GM12878 (cell line): ENCODE results near the gene ZNF668. TPM values are rescaled to one million over a fixed set of nuclear protein-coding genes. Genes with fewer than 3 reads are reported as not detected.
A peak's percentile ranks its signal among the peaks of the same experiment; 100 is the strongest.

Experiments used
- ATAC-seq: fragments of 200-7000 bp; cut with Tn5 transposase; 3 replicates; pipeline ENCODE4 v1.9.1; 2020; ENCODE audit warnings: mild to moderate bottlenecking, moderate library complexity
- BruUV-seq: library from RNA; stranded (reverse); fragments of 400-500 nt; replicated peaks from 2 replicates; lab custom pipeline; 2021; lab: Mats Ljungman, UMichigan
- CTCF ChIA-PET: fragments of 300-600 bp; sonication (Branson Sonifier 250); formaldehyde crosslinking; extraction: SDS; loops from one replicate; lab custom pipeline; 2021; ENCODE audit warnings: inconsistent platforms; lab: Yijun Ruan, JAX
- POLR2A ChIA-PET: fragments of 350-600 bp; formaldehyde crosslinking; extraction: SDS; loops from one replicate; lab custom pipeline; 2021; ENCODE audit warnings: inconsistent platforms; lab: Charles Lee
- RAD21 ChIA-PET: fragments of 300-600 bp; sonication (Branson Sonifier 250); formaldehyde crosslinking; loops from one replicate; lab custom pipeline; 2023; ENCODE audit warnings: antibody characterized with exemption; ENCODE audit not compliant: unreplicated experiment; lab: Charles Lee
- SMC1A ChIA-PET: fragments of 300-600 bp; sonication (Branson Sonifier 250); formaldehyde crosslinking; loops from one replicate; lab custom pipeline; 2023; ENCODE audit not compliant: unreplicated experiment, uncharacterized antibody; lab: Charles Lee
- DNase-seq: peaks from one replicate; pipeline ENCODE4 v3.0.0-alpha.2; 2011; ENCODE audit warnings: low read depth, low spot score
- FAIRE-seq: peaks from 3 replicates; lab custom pipeline; 2011; peaks lifted over from hg19 to GRCh38; lab: Jason Lieb, UNC
- H2AFZ ChIP-seq: 2 replicates; pipeline ENCODE4 v1.6.0; 2011; ENCODE audit warnings: low read depth, low read length, control low read depth; ENCODE audit not compliant: control insufficient read depth
- H3K27ac ChIP-seq: 2 replicates; pipeline ENCODE4 v1.5.1; 2011; ENCODE audit warnings: control low read depth; ENCODE audit not compliant: control insufficient read depth, insufficient read depth
- H3K27me3 ChIP-seq, 2 experiments: replicated peaks in 1 of 2; 2 replicates each; pipeline versions ENCODE4 v1.6.0 to v1.6.1; 2011; ENCODE audit warnings: low read length in 1 of 2; ENCODE audit not compliant: control insufficient read depth in 2 of 2, insufficient read depth in 2 of 2
- H3K36me3 ChIP-seq, 2 experiments: 2 replicates each; pipeline ENCODE4 v1.5.1; 2011; ENCODE audit warnings: low read length in 1 of 2; ENCODE audit not compliant: control insufficient read depth in 2 of 2, insufficient read depth in 2 of 2
- H3K4me1 ChIP-seq: 2 replicates; pipeline ENCODE4 v1.6.1; 2011; ENCODE audit warnings: mild to moderate bottlenecking, low read length, moderate library complexity, mixed read lengths; ENCODE audit not compliant: control insufficient read depth, insufficient read depth
- H3K4me2 ChIP-seq: 2 replicates; pipeline ENCODE4 v1.6.0; 2011; ENCODE audit warnings: control low read depth; ENCODE audit not compliant: control insufficient read depth, insufficient read depth
- H3K4me3 ChIP-seq: fragments of 200-600 bp; sonication (generic); 2 replicates; pipeline ENCODE4 v1.5.1; 2016
- H3K79me2 ChIP-seq: 2 replicates; pipeline ENCODE4 v1.6.0; 2011; ENCODE audit warnings: low read length; ENCODE audit not compliant: control insufficient read depth, insufficient read depth
- H3K9ac ChIP-seq: 2 replicates; pipeline ENCODE4 v1.8.0; 2011; ENCODE audit warnings: low read length, control low read depth, mixed read lengths; ENCODE audit not compliant: control insufficient read depth, insufficient read depth
- H3K9me3 ChIP-seq: replicated peaks from 3 replicates; pipeline ENCODE4 v1.5.1; 2011; ENCODE audit warnings: mild to moderate bottlenecking, low read length; ENCODE audit not compliant: control insufficient read depth, insufficient read depth
- H4K20me1 ChIP-seq: 2 replicates; pipeline ENCODE4 v1.6.0; 2011; ENCODE audit not compliant: control insufficient read depth, insufficient read depth
- IKZF2 ChIP-seq, 2 experiments: fragments of 450-650 bp; IDR thresholded peaks; 2 replicates each; pipeline ENCODE4 v1.6.1; 2017; ENCODE audit warnings: mild to moderate bottlenecking in 2 of 2, moderate library complexity in 2 of 2
- POLR2AphosphoS5 ChIP-seq: IDR thresholded peaks from 2 replicates; pipeline ENCODE4 v1.6.1; 2011; ENCODE audit warnings: mild to moderate bottlenecking, low read length, inconsistent platforms
- TCF3 ChIP-seq: IDR thresholded peaks from 2 replicates; pipeline ENCODE4 v1.6.1; 2012; ENCODE audit warnings: low read depth, mild to moderate bottlenecking, low read length, borderline replicate concordance; ENCODE audit not compliant: insufficient read depth
- WGBS: methylation state at CpG from one replicate; pipeline ENCODE4 v1.1.6; 2016; ENCODE audit warnings: low lambda C conversion rate; ENCODE audit not compliant: insufficient replicate concordance, insufficient coverage; ENCODE audit errors: missing lambda C conversion rate; 5-methylcytosine and 5-hydroxymethylcytosine counted together
- in situ Hi-C: fragments of 300-500 bp; cut with MboI; formaldehyde crosslinking; loops from 9 replicates; pipeline ENCODE4 v1.14.3; 2018; ENCODE audit warnings: mixed read lengths
- intact Hi-C: fragments of 100-400 bp; cut with micrococcal nuclease; formaldehyde crosslinking; loops from one replicate; pipeline ENCODE4 v1.14.2; 2022; ENCODE audit not compliant: unreplicated experiment
- polyA plus RNA-seq, 11 experiments: library from polyadenylated mRNA; depleted of rRNA in 4 of 11; unstranded in 6 of 11; stranded (reverse) in 5 of 11; fragments of >200 nt; fragmentation: Nextera tagmentation in 4 of 11; fragmentation: Illumina TruSeq in 1 of 11; extraction: Ambion mirVana in 4 of 11; extraction: Trizol in 1 of 11; gene quantifications; 1 replicate in 1 of 11; 2 replicates in 10 of 11; pipeline versions ENCODE4 v1.2.1 to v1.2.3, GENCODE V29; 2011 to 2016; ENCODE audit warnings: inconsistent platforms in 2 of 11, missing spikeins in 2 of 11, low read depth in 1 of 11
- total RNA-seq, 4 experiments: library from RNA; depleted of rRNA in 3 of 4; stranded (reverse); fragments of >200 nt in 3 of 4; fragmentation: Illumina TruSeq in 1 of 4; extraction: Trizol in 1 of 4; gene quantifications; 2 replicates each; pipeline versions ENCODE4 v1.2.1 to v1.2.3, GENCODE V29; 2013 to 2021
- TF ChIP-seq, protein P1 (sequence below): fragments of 450-650 bp; IDR thresholded peaks from 2 replicates; pipeline ENCODE4 v1.6.1; 2017; ENCODE audit warnings: mild to moderate bottlenecking, low read depth, inconsistent platforms; ENCODE audit not compliant: poor library complexity, severe bottlenecking
- TF ChIP-seq, protein P2 (sequence below): IDR thresholded peaks from 2 replicates; pipeline ENCODE4 v1.6.1; 2012; ENCODE audit warnings: low read length, inconsistent platforms

Gene ZNF668
- total and polyA plus RNA-seq, 10 of the 15 experiments (the other 5 are each of a cell fraction or from before 2014, with no cell fraction given): 0.05 to 20.7 (median 10.0) TPM; not detected in 1

DNA sequence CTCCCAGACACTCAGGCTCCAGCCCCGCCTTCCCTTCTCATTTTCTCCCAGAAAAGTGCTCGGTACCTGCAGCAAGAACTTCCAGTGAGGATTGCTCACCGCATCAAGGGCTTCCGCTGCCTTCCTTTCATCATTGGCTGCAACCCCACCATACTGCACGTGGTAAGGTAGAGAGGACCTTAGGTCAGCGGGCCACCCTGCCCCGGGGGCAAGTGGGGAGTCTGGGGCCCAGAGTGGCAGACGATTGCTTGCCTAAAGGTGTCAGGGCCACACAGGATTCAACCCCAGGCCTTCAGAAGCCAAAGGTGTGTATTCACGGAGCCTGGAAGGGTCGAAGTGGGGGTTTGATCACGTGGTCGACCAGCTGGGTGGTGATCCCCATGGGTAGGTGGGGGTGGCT is 35.6 kb upstream of the ZNF668 start (continued):
- TF ChIP-seq, protein P1, sequence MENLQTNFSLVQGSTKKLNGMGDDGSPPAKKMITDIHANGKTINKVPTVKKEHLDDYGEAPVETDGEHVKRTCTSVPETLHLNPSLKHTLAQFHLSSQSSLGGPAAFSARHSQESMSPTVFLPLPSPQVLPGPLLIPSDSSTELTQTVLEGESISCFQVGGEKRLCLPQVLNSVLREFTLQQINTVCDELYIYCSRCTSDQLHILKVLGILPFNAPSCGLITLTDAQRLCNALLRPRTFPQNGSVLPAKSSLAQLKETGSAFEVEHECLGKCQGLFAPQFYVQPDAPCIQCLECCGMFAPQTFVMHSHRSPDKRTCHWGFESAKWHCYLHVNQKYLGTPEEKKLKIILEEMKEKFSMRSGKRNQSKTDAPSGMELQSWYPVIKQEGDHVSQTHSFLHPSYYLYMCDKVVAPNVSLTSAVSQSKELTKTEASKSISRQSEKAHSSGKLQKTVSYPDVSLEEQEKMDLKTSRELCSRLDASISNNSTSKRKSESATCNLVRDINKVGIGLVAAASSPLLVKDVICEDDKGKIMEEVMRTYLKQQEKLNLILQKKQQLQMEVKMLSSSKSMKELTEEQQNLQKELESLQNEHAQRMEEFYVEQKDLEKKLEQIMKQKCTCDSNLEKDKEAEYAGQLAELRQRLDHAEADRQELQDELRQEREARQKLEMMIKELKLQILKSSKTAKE: no peak

GRCh38 chr16:31108794-31109558 is 34.9 kb upstream of the ZNF668 start:
- TSS peak; percentile 66 for BruUV-seq

More at GRCh38 chr16:31108794-31109558, 34.9 kb upstream of the ZNF668 start:
- ChIA-PET CTCF (no interaction called here), SMC1A (no interaction called here), RAD21 (interaction anchor here (0.6 to 2.8 kb wide), 2 partner anchors 9 to 225 kb away, joined by 3 to 12 read pairs; partner anchors contain the start of gene KAT8), POLR2A (interaction anchor here (2.3 to 3.1 kb wide), 2 partner anchors 9 to 33 kb away, joined by 10 to 13 read pairs; partner anchors contain the start of gene KAT8)
- 59% methylated on average over 56 of the region's 57 CpGs for WGBS
- in situ Hi-C loops: no loop called here
- FAIRE-seq (no peak), ATAC-seq (no peak; the same call in 2 of the 3 replicates), DNase-seq (no peak)
- Histone ChIP-seq H3K27me3 (no peaks in the 10 kb centered on the region), H3K27ac (peak overlapping the region; percentile 81), H3K9ac (peak overlapping the region; percentile 91), H3K4me1 (peaks cover 22% of the 10 kb centered on the region), H3K36me3 (peaks cover 0 to 4% of the 10 kb centered on the region in 2 experiments; a peak in 3 of 4 replicates), H4K20me1 (no peaks in the 10 kb centered on the region), H3K4me3 (peak overlapping the region; percentile 74), H3K4me2 (peak overlapping the region; percentile 77), H3K79me2 (peaks cover 13% of the 10 kb centered on the region), H2AFZ (peak overlapping the region; percentile 91), H3K9me3 (no peaks in the 10 kb centered on the region)
- TF ChIP-seq TCF3 (no peak), POLR2AphosphoS5 (no peak), IKZF2 (IDR thresholded peaks at IDR 0.05) (no peak)
- TF ChIP-seq, protein P2, sequence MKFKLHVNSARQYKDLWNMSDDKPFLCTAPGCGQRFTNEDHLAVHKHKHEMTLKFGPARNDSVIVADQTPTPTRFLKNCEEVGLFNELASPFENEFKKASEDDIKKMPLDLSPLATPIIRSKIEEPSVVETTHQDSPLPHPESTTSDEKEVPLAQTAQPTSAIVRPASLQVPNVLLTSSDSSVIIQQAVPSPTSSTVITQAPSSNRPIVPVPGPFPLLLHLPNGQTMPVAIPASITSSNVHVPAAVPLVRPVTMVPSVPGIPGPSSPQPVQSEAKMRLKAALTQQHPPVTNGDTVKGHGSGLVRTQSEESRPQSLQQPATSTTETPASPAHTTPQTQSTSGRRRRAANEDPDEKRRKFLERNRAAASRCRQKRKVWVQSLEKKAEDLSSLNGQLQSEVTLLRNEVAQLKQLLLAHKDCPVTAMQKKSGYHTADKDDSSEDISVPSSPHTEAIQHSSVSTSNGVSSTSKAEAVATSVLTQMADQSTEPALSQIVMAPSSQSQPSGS: no peak
- intact Hi-C loops: loop anchor here (5.0 kb wide), 1 partner anchor 33 kb away; no protein-coding TSS in a partner anchor
